ENCODE measurements around the gene LRCH1.
A peak's percentile ranks its signal among the peaks of the same experiment; 100 is the strongest.

LRCH1 gene

DNA sequence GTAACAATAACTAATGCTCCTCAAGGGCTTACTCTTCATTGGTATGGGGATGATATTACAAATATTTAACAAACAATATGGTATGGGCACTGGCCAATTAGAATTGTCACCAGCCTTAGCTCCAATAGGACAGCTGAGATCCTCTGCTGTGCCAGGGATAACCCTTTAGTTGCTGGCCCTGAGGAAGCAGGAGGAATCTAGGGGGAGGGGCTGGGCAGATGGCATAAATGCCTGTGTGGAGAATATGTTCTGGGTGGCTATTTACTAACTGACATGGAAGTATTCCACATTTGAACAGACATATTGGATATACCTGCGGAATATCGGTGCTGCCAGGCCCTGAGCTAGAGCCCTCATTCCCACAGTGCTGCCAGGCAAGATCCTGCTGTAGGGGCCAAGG lies 16.6 kb upstream of the LRCH1 start:
- no peak for DNase-seq

DNA sequence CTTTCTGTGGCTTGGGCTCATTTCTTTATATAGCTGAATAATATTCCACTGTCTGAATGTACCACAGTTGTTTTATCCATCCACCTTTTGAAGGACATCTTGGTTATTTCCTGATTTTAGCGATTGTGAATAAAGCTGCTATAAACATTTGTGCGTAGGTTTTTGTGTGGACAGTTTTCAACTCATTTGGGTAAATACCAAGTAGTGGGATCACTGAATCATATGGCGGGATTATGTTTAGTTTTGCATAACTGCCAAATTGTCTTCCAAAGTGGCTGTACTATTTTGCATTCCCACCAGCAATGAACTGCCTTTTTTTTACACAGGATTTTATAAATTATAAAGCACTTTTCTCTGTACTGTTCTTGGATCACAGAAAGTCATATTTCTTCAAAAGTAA lies 13.7 kb upstream of the LRCH1 start:
- no peak for DNase-seq

DNA sequence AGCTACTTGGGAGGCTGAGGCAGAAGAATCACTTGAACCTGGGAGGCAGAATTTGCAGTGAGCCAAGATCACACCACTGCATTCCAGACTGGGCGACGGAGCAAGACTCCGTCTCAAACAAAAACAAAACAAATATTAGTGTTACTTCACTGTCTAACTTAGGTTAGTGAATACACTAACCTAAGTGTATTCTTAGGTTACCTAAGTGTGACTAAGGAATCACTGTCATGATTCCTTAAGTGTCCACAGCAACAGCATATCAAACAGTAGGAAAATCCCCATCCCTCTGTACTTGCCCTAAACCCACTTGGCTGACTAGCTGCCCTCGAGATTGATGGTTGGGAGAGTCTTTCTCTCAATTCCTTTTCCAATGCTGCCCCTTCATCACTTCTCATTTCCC lies 11.8 kb upstream of the LRCH1 start:
- DNase-seq, result no peak

DNA sequence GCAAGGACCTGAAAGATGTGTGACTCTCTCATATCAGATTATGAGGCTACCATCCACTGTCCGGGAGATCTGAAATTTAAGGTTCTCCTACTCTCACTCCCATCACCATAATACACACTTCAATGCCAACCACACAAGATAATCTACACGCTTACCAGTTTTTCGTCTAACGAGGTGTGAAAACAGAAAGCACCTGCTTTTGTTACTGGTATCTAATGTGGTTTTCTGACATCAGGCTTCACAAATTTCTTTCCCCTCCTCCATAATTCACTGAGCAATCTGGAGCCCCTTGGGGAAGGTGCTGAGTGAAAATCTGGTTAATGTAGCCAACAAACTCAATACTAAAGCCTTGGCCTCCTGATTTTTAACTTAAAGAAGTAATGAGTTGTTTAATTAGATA lies 10.1 kb upstream of the LRCH1 start:
- no peak for DNase-seq

DNA sequence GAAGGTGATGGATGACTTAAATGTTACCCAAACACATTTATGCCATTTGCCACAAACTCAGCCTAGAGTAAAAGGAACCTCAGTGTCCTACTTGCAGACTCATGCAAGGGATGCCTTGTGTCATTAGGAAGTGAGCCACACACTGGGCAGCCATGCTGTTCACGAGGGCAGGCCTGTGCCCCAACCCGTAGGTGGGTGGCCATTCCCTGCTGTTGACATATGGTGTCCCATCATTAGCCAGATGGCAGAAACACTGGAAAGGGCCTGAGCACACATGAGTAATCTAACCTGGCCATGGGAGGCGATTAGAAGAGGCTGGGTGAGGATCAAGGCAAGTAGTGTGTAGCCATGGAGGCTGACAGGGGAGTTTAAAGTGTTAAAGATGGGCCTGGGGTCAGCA lies 9.7 kb upstream of the LRCH1 start:
- DNase-seq, result peak; percentile 8

DNA sequence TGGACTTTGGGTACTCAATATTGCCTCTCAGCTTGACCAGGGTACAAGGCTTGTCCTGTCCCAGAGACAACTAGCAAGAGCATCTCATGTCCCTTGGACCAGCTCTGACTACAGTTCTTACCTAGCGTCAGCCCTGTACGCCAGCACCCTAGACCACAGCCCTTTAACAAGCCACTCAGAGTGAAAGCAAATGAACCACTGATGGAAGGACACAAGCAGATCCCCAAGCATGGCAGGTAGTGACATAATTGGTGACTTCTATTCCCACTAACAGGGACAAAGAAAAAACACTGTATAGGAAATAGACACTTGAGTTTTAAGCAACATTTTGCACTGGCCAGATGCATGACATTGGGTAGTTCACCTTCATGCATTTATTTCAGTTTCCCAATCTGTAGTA lies 8.8 kb upstream of the LRCH1 start:
- DNase-seq, result no peak

DNA sequence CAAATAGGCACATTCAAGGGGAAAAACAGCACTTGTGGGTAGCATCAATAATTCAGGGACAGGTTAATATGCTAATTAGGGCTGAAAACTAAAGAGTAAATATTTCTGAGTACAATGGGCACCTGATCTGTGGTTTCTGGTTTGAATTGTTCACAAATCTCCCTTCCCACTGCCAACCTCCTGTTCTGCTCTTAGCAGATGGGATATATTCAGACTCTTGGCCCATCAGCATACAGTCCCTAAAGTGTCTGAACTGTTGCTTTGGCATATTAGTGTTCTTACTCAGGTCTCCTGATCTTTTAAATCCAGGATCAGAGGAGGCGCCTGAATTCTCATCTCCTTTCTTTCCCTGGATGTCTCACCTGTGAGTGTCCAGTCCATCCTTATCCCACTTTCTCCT lies 8.2 kb upstream of the LRCH1 start:
- no peak for DNase-seq

DNA sequence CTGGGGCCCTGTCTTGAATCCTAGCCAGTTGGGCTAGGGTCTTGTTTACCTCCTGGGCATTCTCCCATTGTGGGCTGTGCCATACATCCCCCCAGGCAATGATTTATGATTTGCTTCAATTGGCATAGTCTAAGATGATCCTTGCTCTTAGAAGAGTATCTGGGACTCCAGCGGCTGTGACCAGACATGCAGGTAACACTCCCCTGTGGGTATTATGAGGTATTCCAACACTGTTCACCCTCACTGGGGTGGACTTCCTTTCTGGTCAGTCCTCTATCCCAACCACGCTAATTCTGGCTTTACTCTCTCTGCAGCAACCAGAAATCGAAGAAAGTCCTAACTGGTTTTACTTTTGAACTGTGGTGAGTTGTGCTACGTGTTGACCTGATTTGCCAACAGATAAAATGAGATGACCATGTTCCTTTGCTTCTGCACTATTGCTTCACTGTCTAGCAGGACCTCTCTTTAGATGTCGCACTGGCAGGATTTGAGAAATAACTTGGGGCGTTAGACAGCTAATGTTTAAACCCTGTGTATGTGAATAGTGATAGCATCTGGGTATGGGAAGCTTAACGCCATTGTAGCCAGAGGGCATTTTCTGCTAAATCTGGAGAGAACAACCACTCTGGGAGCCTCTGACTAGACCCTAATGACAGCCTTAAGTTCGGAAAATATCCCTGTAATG lies 6.7 kb upstream of the LRCH1 start:
- peak; percentile 3 for DNase-seq

DNA sequence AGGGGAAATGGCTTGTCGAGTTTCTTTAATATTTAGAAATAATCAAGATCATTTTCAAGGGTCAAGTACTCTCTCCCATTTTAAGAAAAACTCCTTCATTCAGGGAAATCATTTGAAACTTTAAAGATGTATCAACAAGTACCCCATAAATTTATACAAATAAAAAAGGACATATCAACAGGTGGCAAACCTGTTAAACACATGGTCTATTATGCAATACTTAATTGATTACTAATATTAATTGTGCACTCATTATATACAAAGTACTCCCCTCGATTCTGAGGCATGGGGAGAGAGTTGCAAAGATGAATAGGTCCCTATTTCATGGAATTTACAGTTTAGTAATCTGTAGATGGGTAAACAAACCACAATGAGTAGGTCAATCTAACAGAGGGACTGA lies 2.1 kb upstream of the LRCH1 start:
- DNase-seq, result no peak

DNA sequence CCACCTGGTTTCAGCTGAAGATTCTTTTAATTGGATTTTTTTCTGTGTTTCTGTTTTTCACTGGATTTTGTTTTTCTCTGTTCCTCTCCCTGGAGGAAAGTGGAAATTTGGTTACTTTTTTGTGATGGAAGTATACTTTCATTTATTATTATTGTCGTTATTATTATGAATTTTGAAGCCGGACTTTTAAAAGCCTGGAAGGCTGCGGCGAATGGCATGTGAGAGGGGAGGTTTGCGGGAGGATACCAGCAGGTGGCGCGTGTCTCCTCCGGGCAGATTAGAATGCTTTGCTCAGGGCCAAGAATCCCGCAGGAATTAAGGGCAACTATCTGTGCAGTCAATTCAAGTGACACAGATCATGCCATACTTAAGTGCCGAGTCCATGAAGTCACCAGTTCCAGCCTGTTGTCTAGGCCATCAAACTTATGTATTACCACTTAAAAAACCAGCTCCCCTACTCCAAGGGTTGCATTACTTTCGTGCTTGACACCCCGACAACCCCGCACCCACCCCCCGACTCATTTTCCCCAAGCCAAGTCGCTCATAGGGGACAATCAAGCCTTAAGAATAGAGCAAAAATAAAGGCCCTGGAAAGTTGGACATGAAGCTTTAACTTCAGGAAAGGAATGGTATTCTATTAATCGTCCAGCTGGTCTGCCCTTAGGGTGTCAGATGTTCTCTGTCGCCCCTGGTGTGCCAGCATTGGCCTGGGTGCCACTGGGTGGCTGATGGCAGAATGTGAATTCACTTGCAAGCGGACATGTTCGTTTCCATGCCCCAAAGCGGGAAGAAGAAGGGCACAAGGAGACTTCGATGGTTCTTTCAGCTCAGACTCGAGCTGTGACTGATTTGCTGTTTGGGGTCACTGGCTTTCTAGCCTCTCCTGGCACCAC lies 1.3 kb upstream of the LRCH1 start:
- DNase-seq, result peak; percentile 71

DNA sequence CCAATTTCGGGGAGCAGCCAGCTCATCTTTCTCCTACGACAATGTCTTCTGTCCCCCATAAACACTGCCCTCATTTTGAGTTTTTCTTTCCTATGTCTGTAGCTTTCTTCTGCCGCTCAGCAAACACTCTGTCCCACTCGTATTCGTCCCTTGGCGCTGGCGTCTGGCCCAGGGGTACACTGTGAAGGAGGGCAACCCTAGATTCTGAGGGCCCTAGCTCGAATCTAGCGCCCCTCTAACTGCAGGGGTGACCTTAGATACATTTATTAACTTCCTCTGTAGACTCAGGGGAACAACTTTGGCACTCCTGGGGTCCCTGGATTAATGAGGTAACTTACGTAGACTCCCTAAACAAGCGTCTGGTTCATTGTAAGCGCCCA lies 677 bp upstream of the LRCH1 start:
- DNase-seq, result peak; percentile 12

DNA sequence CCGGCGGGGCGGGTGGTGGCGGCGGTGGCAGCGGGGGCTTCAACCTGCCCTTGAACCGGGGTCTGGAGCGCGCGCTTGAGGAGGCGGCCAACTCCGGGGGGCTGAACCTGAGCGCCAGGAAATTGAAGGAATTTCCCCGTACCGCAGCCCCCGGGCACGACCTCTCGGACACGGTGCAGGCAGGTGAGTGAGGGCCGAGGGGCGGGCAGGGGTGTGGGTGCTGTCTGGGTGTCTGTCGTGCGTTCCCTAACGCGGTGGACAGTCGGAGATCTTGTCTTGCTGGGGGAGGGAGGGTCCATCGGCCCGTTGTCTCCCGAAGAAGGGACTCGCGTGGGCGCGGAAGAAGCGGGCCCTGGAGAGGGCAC lies 533 bp downstream of the LRCH1 start:
- peak; percentile 52 for DNase-seq

DNA sequence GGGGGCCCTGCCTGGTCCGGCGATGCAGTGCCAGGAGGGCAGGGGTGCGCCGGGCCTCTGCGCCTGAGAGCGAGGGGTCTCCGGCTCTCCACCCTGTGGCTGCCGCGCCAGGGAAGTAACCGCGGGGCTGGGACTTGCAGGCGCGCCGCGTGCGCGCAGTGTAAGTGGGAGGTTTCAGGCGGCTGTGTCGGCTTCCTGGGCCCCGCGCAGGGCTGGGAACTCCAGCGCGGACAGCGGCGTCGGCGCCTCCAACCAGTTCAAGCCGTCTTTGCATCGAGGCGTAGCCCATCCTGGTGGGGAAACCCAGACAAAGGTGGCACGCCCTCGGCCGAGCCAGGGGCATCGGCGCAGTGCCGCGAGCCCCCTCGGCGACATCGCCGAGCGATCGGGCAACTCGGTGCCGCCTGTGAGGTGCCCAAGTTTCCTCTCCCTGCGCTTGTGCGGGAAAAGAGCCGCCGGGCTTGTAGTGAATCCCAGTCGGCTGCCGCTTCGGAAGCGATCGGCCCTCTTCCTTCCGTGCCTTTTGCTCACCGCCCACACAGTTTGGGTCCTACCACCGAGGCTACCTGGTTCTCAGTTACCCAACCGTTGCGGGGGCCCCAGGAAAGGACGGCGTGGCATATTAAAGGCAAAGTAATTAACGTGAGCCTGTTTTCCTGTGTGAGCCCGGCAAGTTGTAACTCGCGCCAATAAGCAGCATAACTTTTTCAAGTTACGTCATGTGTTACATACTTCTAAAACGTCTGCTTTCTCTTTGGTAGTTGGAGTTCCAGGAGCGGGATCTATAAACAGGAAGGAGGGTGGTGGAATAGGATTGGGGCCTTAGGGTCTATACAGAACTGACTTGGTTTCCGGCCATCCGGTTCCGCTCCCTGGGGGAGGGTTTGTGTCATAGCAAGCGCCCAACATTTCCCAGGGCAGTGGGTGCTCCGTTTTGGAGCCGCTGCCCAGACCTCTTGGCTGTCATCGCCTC lies 1.2 kb downstream of the LRCH1 start:
- DNase-seq, result peak; percentile 75

DNA sequence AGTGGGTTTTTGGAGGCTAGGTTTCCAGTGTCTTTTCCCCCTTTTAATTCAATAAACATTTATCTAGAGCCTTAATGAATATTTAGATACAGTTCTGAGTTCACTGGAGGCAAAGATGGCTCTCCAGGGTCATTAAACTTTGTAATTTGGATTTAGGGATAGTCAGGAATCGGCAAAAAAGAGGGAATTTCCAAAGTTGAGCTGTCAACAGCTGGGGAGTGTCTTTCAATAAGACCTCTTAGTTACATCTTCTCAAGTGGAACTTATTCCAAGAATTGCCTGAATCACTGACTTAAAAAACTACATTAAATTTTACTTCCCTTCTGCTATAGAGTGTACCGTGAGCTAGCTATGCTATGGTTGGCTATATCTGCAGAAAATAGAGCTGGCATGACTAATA lies 2.0 kb downstream of the LRCH1 start:
- no peak for DNase-seq

DNA sequence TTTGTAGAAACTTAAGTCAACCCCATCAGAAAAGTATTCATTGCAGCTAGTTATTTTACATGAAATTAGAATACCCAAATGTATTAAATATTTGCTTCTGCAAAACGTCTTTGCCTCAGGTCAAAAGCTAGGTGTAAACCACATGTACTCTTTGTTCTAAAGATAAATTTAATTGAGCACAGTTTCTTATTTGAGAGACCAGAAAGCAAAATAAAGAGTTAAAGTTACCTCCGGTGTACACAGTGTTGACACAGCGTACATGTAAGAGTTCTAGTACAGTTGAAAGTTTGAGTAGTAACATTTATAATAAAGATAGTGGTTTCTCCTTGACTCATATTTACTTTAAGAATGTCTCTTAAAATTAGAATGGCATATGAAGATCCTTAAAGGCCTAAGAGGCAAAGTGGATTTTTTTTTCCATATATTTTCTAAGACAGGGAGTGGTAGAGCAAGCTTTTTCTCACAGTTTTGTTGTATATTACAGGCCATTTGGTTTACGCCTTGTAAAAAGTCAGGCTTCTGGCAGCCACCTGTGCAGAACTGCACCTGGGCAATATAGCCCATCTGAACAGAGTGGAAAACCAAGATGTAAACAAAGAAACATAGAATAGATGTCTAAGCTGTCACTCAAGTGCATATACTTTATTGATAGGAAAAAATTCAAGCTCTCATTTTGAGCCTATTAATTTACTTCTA lies 2.9 kb downstream of the LRCH1 start:
- no peak for DNase-seq

DNA sequence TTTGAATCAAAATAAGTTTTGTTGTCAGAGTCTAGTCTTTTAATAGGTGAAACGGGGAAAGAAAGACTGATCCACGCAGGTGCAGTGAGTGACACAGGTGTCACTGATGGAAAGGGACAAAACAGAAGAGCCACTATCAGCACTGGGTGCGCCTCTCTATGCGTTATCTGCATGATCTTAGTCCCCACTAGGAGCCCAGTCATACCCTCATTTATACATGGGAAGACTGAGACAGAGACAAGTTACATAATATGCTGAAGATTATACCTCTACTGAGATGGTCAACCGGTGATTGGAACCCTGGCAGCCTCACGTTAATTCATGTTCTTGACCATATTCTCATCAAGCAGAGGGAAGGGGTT lies 3.4 kb downstream of the LRCH1 start:
- DNase-seq, result no peak

DNA sequence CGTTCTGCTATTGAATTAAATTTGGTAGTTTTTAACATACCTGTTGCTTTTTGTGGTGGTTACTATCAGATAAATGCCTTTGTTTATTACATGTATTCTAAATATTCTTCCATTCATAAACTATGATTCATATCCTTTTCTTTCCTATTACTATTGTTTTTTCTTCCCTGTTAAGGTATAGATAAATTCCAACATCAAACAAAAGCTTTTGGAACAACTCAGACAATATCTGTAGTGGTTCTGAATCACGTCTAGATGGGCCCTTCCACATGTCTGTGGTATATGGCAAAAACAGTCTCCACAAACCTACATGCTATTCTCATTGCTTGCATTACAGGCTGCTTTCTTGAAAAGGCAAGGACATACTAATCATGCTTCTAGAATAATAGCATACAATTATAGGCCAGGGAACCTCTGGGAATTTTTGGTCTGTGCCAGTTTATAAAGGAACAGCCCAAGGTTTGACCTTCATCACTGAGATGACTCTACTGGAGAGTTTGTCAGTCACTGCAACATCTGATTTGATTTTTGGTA lies 6.4 kb downstream of the LRCH1 start:
- DNase-seq, result no peak

DNA sequence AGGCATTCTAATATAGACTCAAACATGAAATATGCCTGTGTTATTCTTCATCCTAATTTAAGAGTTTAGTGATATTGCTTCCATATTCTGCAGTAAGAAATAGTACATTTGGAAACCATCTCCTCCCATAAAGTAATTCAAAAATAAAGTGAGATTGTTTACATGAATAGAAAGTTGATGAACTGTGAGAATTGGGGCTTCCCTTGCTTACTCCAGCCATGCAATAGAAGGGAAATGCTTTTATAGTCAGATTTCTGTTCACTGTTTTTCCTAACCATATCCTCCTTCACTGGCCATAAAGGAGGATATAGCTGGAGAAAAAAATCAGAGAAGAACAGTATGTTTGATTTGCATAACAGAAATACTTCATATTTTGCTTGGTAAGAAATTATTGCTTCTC lies 7.8 kb downstream of the LRCH1 start:
- DNase-seq, result no peak

DNA sequence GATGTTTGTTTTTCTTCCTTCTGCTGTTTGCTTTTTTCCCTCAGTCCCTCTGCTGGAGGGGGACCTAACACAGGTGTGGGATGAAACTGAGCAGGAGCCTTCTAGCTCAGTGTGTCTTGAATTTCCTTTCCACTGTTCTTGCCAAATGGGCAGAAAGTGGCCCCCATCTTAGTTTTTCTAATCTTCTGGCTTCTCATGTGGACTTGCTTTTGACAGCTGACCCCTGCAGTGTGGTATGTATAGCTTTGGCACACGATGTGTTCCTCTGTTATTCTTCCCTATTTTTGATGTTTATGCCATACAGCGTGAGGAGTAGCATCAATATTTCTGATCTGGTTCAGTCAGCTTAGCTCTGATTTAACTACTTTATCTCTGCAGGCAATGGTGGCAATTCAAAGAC lies 8.3 kb downstream of the LRCH1 start:
- DNase-seq, result no peak

DNA sequence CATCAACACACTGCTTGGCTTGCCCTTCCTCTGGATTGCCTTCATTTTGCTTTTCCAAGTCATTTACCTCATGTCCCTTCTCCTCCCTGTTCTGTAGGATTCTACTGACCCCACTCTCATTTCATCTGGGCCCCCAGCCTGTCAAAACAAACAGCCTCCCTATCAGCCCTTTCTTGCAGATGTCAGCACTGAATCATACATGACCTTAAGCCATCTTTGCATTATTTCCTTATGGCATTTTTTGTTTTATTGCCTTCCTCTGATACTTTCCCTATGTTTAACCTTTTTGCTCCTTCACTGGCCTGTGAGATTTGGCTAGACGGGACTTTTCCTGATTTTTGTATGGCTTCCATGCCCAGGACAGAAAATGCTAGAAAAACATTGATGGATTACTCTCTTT lies 8.7 kb downstream of the LRCH1 start:
- no peak for DNase-seq

DNA sequence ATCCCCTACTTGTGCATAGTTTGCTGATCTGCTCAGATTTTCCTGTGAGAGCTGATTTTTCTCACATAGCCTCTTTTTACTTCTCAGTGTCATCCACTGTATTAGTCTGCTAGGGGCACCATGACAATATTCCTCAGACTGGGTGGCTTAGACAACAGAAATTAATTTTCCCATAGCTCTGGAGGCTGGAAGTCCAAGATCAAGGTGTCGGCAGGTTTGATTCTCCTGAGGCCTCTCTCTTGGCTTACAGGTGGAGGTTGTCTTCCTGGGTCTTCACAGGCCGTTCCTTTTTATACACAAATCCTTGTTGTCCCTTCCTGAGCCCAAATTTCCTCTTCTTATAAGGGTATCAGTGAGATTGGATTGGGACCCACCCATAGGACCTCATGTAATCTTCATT lies 9.2 kb downstream of the LRCH1 start:
- DNase-seq, result no peak

DNA sequence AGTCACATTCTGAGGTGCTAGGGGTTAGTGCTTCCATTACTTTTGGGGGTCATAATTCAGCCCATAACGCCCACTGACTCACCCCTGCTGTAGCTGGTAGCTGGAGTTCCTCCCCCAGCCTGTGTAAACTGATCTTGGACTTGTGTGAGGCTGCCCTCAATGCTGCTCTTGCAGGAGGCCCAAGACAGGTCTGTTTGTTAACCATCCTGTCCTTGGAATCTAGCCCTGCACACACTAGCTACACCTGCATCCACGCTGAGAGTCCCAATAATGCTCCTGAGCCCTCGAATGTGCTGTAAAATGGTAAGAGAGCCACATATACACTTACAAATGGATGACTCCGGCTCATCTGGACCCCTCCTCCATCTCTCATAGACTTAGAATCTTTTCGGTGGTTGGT lies 9.6 kb downstream of the LRCH1 start:
- no peak for DNase-seq

All from NCI-H146 (cell line).